Measurements from ENCODE around the gene PLCB1.

- TF ChIP-seq CTCF (IDR thresholded peaks at IDR 0.05; ENCODE audit: poor library complexity) (no peak), EZH2phosphoT487 (IDR thresholded peaks at IDR 0.05; ENCODE audit: low read depth, severe bottlenecking, unreplicated experiment) (no peak), EZH2 (IDR thresholded peaks at IDR 0.05; ENCODE audit: borderline replicate concordance) (no peak)
Observed at GRCh38 chr20:8097307-8097706, 34.8 kb upstream of the PLCB1 start.

Measured in hepatocyte (in vitro differentiated cells).